ENCODE results near the gene PRKCA.

The PRKCA gene

DNA sequence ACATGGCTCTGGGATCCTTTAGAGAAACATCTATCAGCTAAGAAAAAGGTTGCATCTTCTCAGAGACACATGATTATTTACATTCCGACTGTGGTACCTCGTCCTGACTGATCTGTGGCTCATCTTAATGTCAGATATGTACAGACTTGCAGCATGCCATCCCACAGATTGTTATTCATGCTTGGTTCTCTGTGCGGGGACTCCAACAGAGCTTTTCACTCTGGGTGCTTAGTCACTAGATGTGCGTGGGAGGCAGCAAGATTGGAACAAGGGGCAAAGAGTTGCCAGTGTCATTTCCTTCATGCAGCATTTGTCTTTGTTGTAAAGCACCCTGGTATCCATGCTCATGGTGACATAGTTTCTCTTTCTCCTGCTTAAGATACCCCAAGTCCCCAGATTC is 353.4 kb downstream of the PRKCA start:
- TF ChIP-seq SIN3A (IDR thresholded peaks at IDR 0.05; ENCODE audit: borderline replicate concordance, insufficient read depth, low read length): no peak
- TF ChIP-seq FOXP2 (optimal IDR thresholded peaks at IDR 0.05; ENCODE audit: borderline replicate concordance, extremely low read depth, extremely low read length, insufficient read depth): no peak
- TF ChIP-seq TAF1 (IDR thresholded peaks at IDR 0.05; ENCODE audit: borderline replicate concordance, insufficient read depth, low read length): no peak
- TF ChIP-seq POLR2AphosphoS5 (IDR thresholded peaks at IDR 0.05; ENCODE audit: low read depth, low read length): no peak

DNA sequence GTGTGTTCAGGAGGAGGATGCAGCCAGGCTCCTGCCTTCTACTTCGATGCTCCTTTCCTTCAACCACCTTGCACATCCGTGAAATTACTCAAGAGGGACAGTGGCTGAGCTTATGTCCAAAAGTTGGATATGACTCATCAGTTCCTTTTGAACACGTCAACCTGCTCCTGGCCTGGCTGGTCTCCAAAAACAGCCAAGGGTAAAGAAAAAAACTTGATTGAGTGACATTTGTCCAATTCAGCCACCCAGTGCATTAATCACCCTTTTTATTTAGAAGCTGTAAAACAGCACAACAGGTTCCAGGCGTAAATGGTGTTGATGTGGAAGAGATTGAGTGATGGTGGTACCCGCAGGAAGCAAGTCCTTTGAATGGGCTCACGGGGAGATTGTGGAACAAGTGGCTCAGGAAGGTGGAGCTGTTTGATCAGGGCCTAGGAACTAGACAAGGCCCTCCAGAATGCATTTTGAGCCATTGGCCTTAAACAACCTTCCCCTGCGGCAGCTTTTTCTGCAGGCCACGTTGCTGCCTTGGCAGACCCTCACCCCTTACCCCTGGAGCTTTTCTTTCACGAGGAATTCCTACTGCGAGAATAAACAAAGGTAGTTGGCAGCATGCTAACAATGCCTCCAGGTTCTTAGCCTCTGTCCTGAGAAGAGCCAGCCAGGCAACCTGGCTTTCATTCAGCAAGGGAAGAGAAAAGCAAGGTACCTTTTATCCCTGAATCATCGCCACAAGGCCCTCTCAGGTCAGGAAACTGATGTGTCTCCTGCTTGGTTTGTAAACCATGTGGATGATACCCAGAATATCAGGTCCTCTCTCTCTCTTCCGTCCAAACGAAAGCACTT is 359.2 kb downstream of the PRKCA start:
- TF ChIP-seq TAF1 (IDR thresholded peaks at IDR 0.05; ENCODE audit: borderline replicate concordance, insufficient read depth, low read length) (no peak), REST (IDR thresholded peaks at IDR 0.05; ENCODE audit: insufficient read depth in 1 of 2, low read depth in 2 of 2, low read length in 2 of 2) (no peak), SIN3A (IDR thresholded peaks at IDR 0.05; ENCODE audit: borderline replicate concordance, insufficient read depth, low read length) (no peak), FOXP2 (optimal IDR thresholded peaks at IDR 0.05; ENCODE audit: borderline replicate concordance, extremely low read depth, extremely low read length, insufficient read depth) (no peak), POLR2AphosphoS5 (IDR thresholded peaks at IDR 0.05; ENCODE audit: low read depth, low read length) (no peak)

GRCh38 chr17:66662496-66662895 is 360.1 kb downstream of the PRKCA start:
- TF ChIP-seq FOXP2 (optimal IDR thresholded peaks at IDR 0.05; ENCODE audit: borderline replicate concordance, extremely low read depth, extremely low read length, insufficient read depth) (no peak), TAF1 (IDR thresholded peaks at IDR 0.05; ENCODE audit: borderline replicate concordance, insufficient read depth, low read length) (no peak), SIN3A (IDR thresholded peaks at IDR 0.05; ENCODE audit: borderline replicate concordance, insufficient read depth, low read length) (no peak), POLR2AphosphoS5 (IDR thresholded peaks at IDR 0.05; ENCODE audit: low read depth, low read length) (no peak), REST (IDR thresholded peaks at IDR 0.05; ENCODE audit: insufficient read depth in 1 of 2, low read depth in 2 of 2, low read length in 2 of 2) (no peak)

DNA sequence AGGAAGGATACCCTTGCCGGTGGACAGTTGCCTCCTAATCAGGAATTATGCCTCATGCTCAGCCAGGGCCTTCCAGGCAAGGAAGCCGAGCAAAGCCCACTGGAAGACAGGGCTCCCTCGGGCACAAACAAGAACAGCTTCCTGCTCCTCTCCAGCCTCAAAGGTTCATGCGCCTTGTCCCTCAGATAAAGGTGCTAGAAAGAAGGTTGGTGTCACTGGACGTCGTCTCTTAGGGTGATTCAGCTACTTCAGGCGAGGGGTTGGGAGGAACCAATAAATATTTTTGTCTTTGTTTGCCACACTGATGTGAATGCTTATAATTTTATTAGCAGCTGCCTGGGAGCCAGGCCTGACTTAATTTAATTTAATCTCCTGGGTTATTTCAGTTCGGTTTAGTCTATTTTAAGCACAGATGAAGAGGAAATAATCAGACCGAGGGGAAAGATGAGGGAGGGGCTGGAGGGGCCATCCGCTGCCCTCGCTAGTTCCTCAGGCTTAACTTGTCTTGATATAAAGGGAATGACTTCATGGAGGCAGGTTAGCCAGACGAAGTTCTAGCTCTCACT is 360.7 kb downstream of the PRKCA start:
- TF ChIP-seq POLR2AphosphoS5 (IDR thresholded peaks at IDR 0.05; ENCODE audit: low read depth, low read length): no peak
- no peak for TF ChIP-seq FOXP2 (optimal IDR thresholded peaks at IDR 0.05; ENCODE audit: borderline replicate concordance, extremely low read depth, extremely low read length, insufficient read depth)
- no peak for TF ChIP-seq TAF1 (IDR thresholded peaks at IDR 0.05; ENCODE audit: borderline replicate concordance, insufficient read depth, low read length)
- no peak for TF ChIP-seq REST (IDR thresholded peaks at IDR 0.05; ENCODE audit: insufficient read depth in 1 of 2, low read depth in 2 of 2, low read length in 2 of 2)
- no peak for TF ChIP-seq SIN3A (IDR thresholded peaks at IDR 0.05; ENCODE audit: borderline replicate concordance, insufficient read depth, low read length)

DNA sequence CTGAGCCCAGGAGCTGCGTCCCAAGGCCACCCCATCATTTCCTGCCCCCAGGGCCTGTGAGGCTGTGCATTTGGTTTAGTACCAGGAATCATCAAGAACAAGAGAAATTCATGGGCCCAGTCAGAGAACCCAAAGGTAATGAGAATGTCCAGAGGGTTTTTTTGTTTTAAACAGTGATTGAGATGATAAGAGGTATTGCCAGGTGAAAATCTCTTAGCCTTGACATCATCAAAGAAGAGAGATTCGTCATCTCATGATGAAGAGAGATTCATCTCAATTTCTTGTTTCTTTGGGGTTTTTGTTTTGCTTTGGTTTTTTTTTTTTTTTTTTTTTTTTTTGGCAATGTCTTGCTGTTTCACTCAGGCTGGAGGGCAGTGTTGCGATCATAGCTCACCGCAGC is 361.9 kb downstream of the PRKCA start:
- no peak for TF ChIP-seq POLR2AphosphoS5 (IDR thresholded peaks at IDR 0.05; ENCODE audit: low read depth, low read length)
- TF ChIP-seq REST (IDR thresholded peaks at IDR 0.05; ENCODE audit: insufficient read depth in 1 of 2, low read depth in 2 of 2, low read length in 2 of 2): no peak
- no peak for TF ChIP-seq FOXP2 (optimal IDR thresholded peaks at IDR 0.05; ENCODE audit: borderline replicate concordance, extremely low read depth, extremely low read length, insufficient read depth)
- no peak for TF ChIP-seq SIN3A (IDR thresholded peaks at IDR 0.05; ENCODE audit: borderline replicate concordance, insufficient read depth, low read length)
- no peak for TF ChIP-seq TAF1 (IDR thresholded peaks at IDR 0.05; ENCODE audit: borderline replicate concordance, insufficient read depth, low read length)
